HepG2 (cell line): Measurements from ENCODE around the gene ATP6V1F. TPM values are rescaled to one million over a fixed set of nuclear protein-coding genes. Genes with fewer than 3 reads are reported as not detected.

Experiments
- ATAC-seq: fragments of 200-7000 bp; cut with Tn5 transposase; 3 replicates; pipeline ENCODE4 v1.9.1; 2020; ENCODE audit warnings: mild to moderate bottlenecking, moderate library complexity
- BruUV-seq: library from RNA; stranded (reverse); fragments of 400-500 nt; replicated peaks from 2 replicates; lab custom pipeline; 2021; lab: Mats Ljungman, UMichigan
- CTCF ChIA-PET: fragments of 300-600 bp; formaldehyde crosslinking; extraction: SDS; loops from one replicate; lab custom pipeline; 2021; ENCODE audit warnings: low total read pairs, inconsistent platforms, low intra/inter-chr PET ratio; lab: Yijun Ruan, JAX
- POLR2A ChIA-PET: fragments of 350-600 bp; sonication (Branson Sonifier 250); formaldehyde crosslinking; loops from one replicate; lab custom pipeline; 2020; ENCODE audit warnings: antibody characterized with exemption, inconsistent platforms; lab: Yijun Ruan, JAX
- DNase-seq: peaks from one replicate; pipeline ENCODE4 v3.0.0-alpha.2; 2015; ENCODE audit warnings: low spot score
- FAIRE-seq: peaks from 3 replicates; lab custom pipeline; 2011; peaks lifted over from hg19 to GRCh38; lab: Jason Lieb, UNC
- H2AFZ ChIP-seq: one replicate; pipeline ENCODE4 v1.6.1; 2011; ENCODE audit warnings: low read length, inconsistent platforms
- H3K27ac ChIP-seq: fragments of 300-600 bp; 3 replicates; pipeline ENCODE4 v1.8.0; 2011; ENCODE audit warnings: mixed run types, mild to moderate bottlenecking, mixed read lengths, low read length, inconsistent platforms; ENCODE audit not compliant: insufficient read depth; ENCODE audit errors: extremely low read length
- H3K27me3 ChIP-seq, 2 experiments: fragments of 200-600 bp in 1 of 2; 2 replicates in 1 of 2; 3 replicates in 1 of 2; pipeline versions ENCODE4 v1.6.0 to v1.8.0; 2011; ENCODE audit warnings: low read length in 2 of 2, mild to moderate bottlenecking in 2 of 2, moderate library complexity in 2 of 2, inconsistent platforms in 1 of 2; ENCODE audit not compliant: insufficient read depth in 2 of 2, control insufficient read depth in 1 of 2
- H3K36me3 ChIP-seq, 2 experiments: fragments of 200-600 bp in 1 of 2; replicated peaks in 1 of 2; 2 replicates in 1 of 2; 3 replicates in 1 of 2; pipeline versions ENCODE4 v1.5.1 to v1.8.0; 2011; ENCODE audit warnings: low read length in 2 of 2, inconsistent platforms in 1 of 2; ENCODE audit not compliant: insufficient read depth in 2 of 2, control insufficient read depth in 1 of 2
- H3K4me1 ChIP-seq: 2 replicates; pipeline ENCODE4 v1.5.1; 2012; ENCODE audit warnings: low read length, inconsistent platforms; ENCODE audit not compliant: insufficient read depth
- H3K4me2 ChIP-seq: 2 replicates; pipeline ENCODE4 v1.6.0; 2011; ENCODE audit warnings: low read depth, low read length, inconsistent platforms
- H3K4me3 ChIP-seq, 3 experiments: fragments of 200-600 bp in 1 of 3; sonication (generic), shearing (Covaris generic) in 1 of 3; replicated peaks in 1 of 3; 2 replicates each; pipeline ENCODE4 v1.5.1; 2011 to 2016; ENCODE audit warnings: low read length in 3 of 3, inconsistent platforms in 2 of 3, low read depth in 2 of 3, mild to moderate bottlenecking in 2 of 3, control low read depth in 1 of 3, mixed read lengths in 1 of 3; ENCODE audit not compliant: insufficient read depth in 1 of 3
- H3K79me2 ChIP-seq: one replicate; pipeline ENCODE4 v1.6.1; 2011; ENCODE audit warnings: low read length, inconsistent platforms; ENCODE audit not compliant: insufficient read depth
- H3K9ac ChIP-seq: 2 replicates; pipeline ENCODE4 v1.6.0; 2011; ENCODE audit warnings: mild to moderate bottlenecking, low read depth, low read length, inconsistent platforms; ENCODE audit not compliant: insufficient read depth
- H3K9me3 ChIP-seq: 2 replicates; pipeline ENCODE4 v1.5.1; 2012; ENCODE audit warnings: mild to moderate bottlenecking, low read length
- H4K20me1 ChIP-seq: 2 replicates; pipeline ENCODE4 v1.6.0; 2011; ENCODE audit warnings: inconsistent platforms, mild to moderate bottlenecking, low read length, moderate library complexity; ENCODE audit not compliant: insufficient read depth
- ARHGAP35 ChIP-seq: sonication (generic); formaldehyde crosslinking; IDR thresholded peaks from 2 replicates; pipeline ENCODE4 v1.9.0; 2022; ENCODE audit warnings: mild to moderate bottlenecking, inconsistent platforms, moderate library complexity, missing genetic modification reagents, borderline replicate concordance
- BHLHE40 ChIP-seq: IDR thresholded peaks from 2 replicates; pipeline ENCODE4 v1.6.1; 2011; ENCODE audit warnings: low read length, improper control_type of control experiment
- GTF3A ChIP-seq: sonication (generic); formaldehyde crosslinking; conservative IDR thresholded peaks from 2 replicates; pipeline ENCODE4 v1.4.0; 2020; ENCODE audit warnings: mild to moderate bottlenecking, missing genetic modification reagents
- SMC3 ChIP-seq: IDR thresholded peaks from 2 replicates; pipeline ENCODE4 v1.6.1; 2011; ENCODE audit warnings: low read length, improper control_type of control experiment
- STAG1 ChIP-seq: sonication (generic); formaldehyde crosslinking; IDR thresholded peaks from 2 replicates; pipeline ENCODE4 v1.4.0; 2020; ENCODE audit warnings: missing genetic modification reagents
- TEAD3 ChIP-seq: optimal IDR thresholded peaks from 2 replicates; pipeline ENCODE3; 2016; ENCODE audit warnings: borderline replicate concordance
- ZNF256 ChIP-seq: sonication (generic); formaldehyde crosslinking; conservative IDR thresholded peaks from 2 replicates; pipeline ENCODE4 v1.4.0; 2020; ENCODE audit warnings: missing genetic modification reagents
- WGBS: methylation state at CpG from one replicate; pipeline ENCODE4 v1.1.6; 2017; ENCODE audit warnings: low lambda C conversion rate; 5-methylcytosine and 5-hydroxymethylcytosine counted together
- in situ Hi-C: cut with HindIII; loops from 2 replicates; pipeline ENCODE4 v1.10.0; 2017; ENCODE audit warnings: low pct_unique_long_range_greater_than_20kb; ENCODE audit not compliant: extremely low pct_ligation_motif_present
- intact Hi-C: fragments of 100-400 bp; cut with micrococcal nuclease; formaldehyde crosslinking; loops from one replicate; pipeline ENCODE4 v1.10.0; 2022; ENCODE audit not compliant: unreplicated experiment
- polyA plus RNA-seq, 8 experiments: library from polyadenylated mRNA; depleted of rRNA in 3 of 8; stranded (reverse) in 7 of 8; unstranded in 1 of 8; fragments of >200 nt; fragmentation: Illumina TruSeq in 4 of 8; extraction: Trizol in 4 of 8; gene quantifications; 2 replicates each; pipeline versions ENCODE4 v1.2.1 to v1.2.3, GENCODE V29; 2011 to 2016; ENCODE audit warnings: low read depth in 4 of 8, missing spikeins in 1 of 8, mixed read lengths in 1 of 8; ENCODE audit not compliant: insufficient read depth in 1 of 8
- total RNA-seq, 5 experiments: library from RNA; depleted of rRNA; stranded (reverse); fragments of >200 nt; fragmentation: Illumina TruSeq; extraction: Trizol; gene quantifications; 2 replicates each; pipeline ENCODE4 v1.2.3, GENCODE V29; 2016; ENCODE audit warnings: low read depth in 1 of 5
- TF ChIP-seq, protein P1 (sequence below): IDR thresholded peaks from 2 replicates; pipeline ENCODE4 v1.6.1; 2016
- TF ChIP-seq, protein P2 (sequence below): sonication (generic); formaldehyde crosslinking; IDR thresholded peaks from 2 replicates; pipeline ENCODE4 v1.5.0; 2020; ENCODE audit warnings: mild to moderate bottlenecking, missing genetic modification reagents, moderate library complexity

Gene ATP6V1F
- total and polyA plus RNA-seq, 2 of the 13 experiments (the other 11 are each of a cell fraction or from before 2014, with no cell fraction given) = 87.2 to 132 TPM

DNA sequence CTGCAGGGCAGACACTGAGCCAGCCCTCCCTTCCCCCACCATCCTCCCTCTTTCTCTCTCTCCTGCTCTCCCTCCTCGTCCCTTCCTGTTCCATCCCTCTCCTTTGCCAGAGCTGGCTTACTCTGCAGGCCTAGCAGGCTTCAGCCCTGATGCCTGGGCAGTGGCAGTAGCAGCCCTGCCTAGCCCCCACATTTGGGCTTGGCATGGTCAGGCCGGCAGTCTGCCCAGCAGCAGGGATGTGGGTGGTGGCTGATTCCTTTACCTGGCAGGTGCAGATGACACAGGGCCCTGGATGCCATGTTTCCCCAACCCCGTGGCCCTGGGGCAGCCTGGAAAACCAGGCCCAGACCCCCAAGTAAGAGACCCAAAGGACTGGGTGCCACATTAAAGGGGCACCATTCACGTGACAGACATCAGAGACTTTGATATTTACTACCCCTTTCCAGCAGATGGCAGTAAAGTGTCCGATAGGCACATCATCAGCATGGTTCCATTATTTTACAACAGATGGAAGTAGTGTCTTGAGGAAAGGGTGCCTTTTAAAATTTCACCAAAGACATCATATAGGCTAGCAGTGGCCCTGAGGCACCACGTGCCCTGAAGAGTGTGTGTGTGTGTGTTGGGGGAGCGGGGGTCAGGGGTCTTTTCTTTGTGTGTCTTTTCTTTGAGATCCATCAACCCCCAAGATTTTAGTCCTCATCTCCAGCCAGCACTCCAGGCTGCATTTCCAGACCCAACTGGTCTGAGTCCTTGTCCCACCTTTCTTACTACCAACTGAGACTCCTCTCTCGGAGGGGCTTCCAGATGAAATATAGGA lies 41.9 kb downstream of the ATP6V1F start:
- in situ Hi-C loops = loop anchor here (5.0 kb wide), 2 partner anchors 43 to 188 kb away; no protein-coding TSS in a partner anchor

More for the DNA sequence above, 41.9 kb downstream of the ATP6V1F start:
- peaks cover 3% of the 10 kb centered on the region for H3K9me3 ChIP-seq
- H2AFZ ChIP-seq = no peak overlapping the region
- intact Hi-C loops = loop anchor here (1.0 to 2.0 kb wide), 2 partner anchors 32 to 187 kb away; partner anchors contain the start of gene IRF5
- no peak overlapping the region for H3K9ac ChIP-seq
- H3K4me2 ChIP-seq = no peak overlapping the region
- H3K27me3 ChIP-seq = peaks cover 0 to 19% of the 10 kb centered on the region in 2 experiments; a peak in 2 of 5 replicates
- no peaks in the 10 kb centered on the region for H3K79me2 ChIP-seq
- H4K20me1 ChIP-seq = no peaks in the 10 kb centered on the region
- BruUV-seq = no TSS peak
- ATAC-seq (peak; percentile 64), FAIRE-seq (peak; percentile 39), DNase-seq (peak; percentile 52)
- CTCF ChIA-PET = interaction anchor here (1.4 to 3.1 kb wide), 2 partner anchors 43 to 187 kb away, joined by 8 to 27 read pairs; no protein-coding TSS in a partner anchor
- H3K27ac ChIP-seq = no peak overlapping the region
- H3K4me3 ChIP-seq = no peak overlapping the region
- WGBS = 15% methylated on average over 8 of the region's 8 CpGs
- H3K36me3 ChIP-seq = no peaks in the 10 kb centered on the region
- TF ChIP-seq ZNF256 (CRISPR knock-in tag) = no peak
- no peak for TF ChIP-seq ARHGAP35 (CRISPR knock-in tag)
- peak; percentile 76 for TF ChIP-seq STAG1 (CRISPR knock-in tag)
- TF ChIP-seq, protein P1, sequence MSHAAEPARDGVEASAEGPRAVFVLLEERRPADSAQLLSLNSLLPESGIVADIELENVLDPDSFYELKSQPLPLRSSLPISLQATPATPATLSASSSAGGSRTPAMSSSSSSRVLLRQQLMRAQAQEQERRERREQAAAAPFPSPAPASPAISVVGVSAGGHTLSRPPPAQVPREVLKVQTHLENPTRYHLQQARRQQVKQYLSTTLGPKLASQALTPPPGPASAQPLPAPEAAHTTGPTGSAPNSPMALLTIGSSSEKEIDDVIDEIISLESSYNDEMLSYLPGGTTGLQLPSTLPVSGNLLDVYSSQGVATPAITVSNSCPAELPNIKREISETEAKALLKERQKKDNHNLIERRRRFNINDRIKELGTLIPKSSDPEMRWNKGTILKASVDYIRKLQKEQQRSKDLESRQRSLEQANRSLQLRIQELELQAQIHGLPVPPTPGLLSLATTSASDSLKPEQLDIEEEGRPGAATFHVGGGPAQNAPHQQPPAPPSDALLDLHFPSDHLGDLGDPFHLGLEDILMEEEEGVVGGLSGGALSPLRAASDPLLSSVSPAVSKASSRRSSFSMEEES (CRISPR knock-in tag) = 0 out of 2 replicates have a peak, but pooled peaks have one; percentile 38
- TF ChIP-seq TEAD3 (CRISPR knock-in tag) = peak; percentile 6
- TF ChIP-seq, protein P2, sequence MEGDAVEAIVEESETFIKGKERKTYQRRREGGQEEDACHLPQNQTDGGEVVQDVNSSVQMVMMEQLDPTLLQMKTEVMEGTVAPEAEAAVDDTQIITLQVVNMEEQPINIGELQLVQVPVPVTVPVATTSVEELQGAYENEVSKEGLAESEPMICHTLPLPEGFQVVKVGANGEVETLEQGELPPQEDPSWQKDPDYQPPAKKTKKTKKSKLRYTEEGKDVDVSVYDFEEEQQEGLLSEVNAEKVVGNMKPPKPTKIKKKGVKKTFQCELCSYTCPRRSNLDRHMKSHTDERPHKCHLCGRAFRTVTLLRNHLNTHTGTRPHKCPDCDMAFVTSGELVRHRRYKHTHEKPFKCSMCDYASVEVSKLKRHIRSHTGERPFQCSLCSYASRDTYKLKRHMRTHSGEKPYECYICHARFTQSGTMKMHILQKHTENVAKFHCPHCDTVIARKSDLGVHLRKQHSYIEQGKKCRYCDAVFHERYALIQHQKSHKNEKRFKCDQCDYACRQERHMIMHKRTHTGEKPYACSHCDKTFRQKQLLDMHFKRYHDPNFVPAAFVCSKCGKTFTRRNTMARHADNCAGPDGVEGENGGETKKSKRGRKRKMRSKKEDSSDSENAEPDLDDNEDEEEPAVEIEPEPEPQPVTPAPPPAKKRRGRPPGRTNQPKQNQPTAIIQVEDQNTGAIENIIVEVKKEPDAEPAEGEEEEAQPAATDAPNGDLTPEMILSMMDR (CRISPR knock-in tag) = peak; percentile 78
- peak; percentile 53; the same call in 1 of the 2 replicates for TF ChIP-seq SMC3
- TF ChIP-seq BHLHE40 = peak; percentile 80
- no peak for TF ChIP-seq GTF3A (CRISPR knock-in tag)
- POLR2A ChIA-PET = no interaction called here
- H3K4me1 ChIP-seq = peaks cover 6% of the 10 kb centered on the region
